Measurements from ENCODE around the gene ZNG1A. TPM values are rescaled to one million over a fixed set of nuclear protein-coding genes. Genes with fewer than 3 reads are reported as not detected.
"Not testable (repeated sequence)": the region's sequence is repeated elsewhere in the genome, so short reads cannot be mapped to it uniquely, and the experiment has no call there.

Gene ZNG1A
- polyA plus RNA-seq, 1 donor from 2014 or later = 92.2 TPM

GRCh38 chr9:169757-170156 is 9.1 kb downstream of the ZNG1A start:
- not testable (repeated sequence) for H3K27ac ChIP-seq (ENCODE audit: low read length); H4K20me1 ChIP-seq (ENCODE audit: insufficient read depth)

GRCh38 chr9:159871-160270 is 19.0 kb downstream of the ZNG1A start:
- not testable (repeated sequence) for H3K9ac ChIP-seq (ENCODE audit: low read length); H3K27me3 ChIP-seq (ENCODE audit: insufficient read depth, low read depth, low read length); H4K20me1 ChIP-seq (ENCODE audit: insufficient read depth); H3K36me3 ChIP-seq (ENCODE audit: insufficient read depth, low read length); H3K9me2 ChIP-seq (ENCODE audit: insufficient read depth, low read length); H2AFZ ChIP-seq (ENCODE audit: low read depth, low read length); H3K4me3 ChIP-seq (ENCODE audit: low read length); H3K79me2 ChIP-seq (replicated peaks; ENCODE audit: insufficient read depth, low read length); H3K9me3 ChIP-seq (ENCODE audit: low read length); H3K4me2 ChIP-seq (ENCODE audit: low read length); H3K27ac ChIP-seq (ENCODE audit: low read length); H3F3A ChIP-seq (ENCODE audit: insufficient read depth, low read length, poor library complexity, severe bottlenecking)
- peak; percentile 54 for TF ChIP-seq EP300 (conservative IDR thresholded peaks at IDR 0.05; ENCODE audit: poor library complexity, severe bottlenecking)

More at GRCh38 chr9:169757-170156, 9.1 kb downstream of the ZNG1A start:
- not testable (repeated sequence) for H3K4me3 ChIP-seq (ENCODE audit: low read length); H2AFZ ChIP-seq (ENCODE audit: low read depth, low read length); H3F3A ChIP-seq (ENCODE audit: insufficient read depth, low read length, poor library complexity, severe bottlenecking); H3K79me2 ChIP-seq (replicated peaks; ENCODE audit: insufficient read depth, low read length); H3K36me3 ChIP-seq (ENCODE audit: insufficient read depth, low read length); H3K27me3 ChIP-seq (ENCODE audit: insufficient read depth, low read depth, low read length); H3K9me2 ChIP-seq (ENCODE audit: insufficient read depth, low read length); H3K4me2 ChIP-seq (ENCODE audit: low read length); H3K9me3 ChIP-seq (ENCODE audit: low read length); H3K9ac ChIP-seq (ENCODE audit: low read length)

DNA sequence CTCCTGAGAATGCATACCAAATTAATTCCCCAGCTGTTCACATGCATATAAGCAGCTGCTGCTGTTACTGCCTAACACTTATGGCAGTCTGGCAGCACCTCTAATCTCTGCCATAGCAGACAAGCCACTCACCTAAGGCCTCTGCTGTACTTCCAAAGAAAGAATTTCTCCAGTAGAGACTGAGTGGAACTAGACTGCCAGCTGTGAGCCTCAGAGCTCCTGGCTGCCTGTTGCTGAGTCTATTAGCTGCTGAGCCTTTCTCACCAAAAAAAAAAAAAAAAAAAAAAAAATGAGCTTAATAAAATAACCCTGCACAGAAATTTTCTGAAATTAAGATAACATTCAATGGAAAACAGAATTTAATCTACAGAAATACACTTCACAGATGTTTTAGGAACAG is 27.7 kb downstream of the ZNG1A start:
- H4K20me1 ChIP-seq (ENCODE audit: insufficient read depth); H3K9me3 ChIP-seq (ENCODE audit: low read length); H3K9me2 ChIP-seq (ENCODE audit: insufficient read depth, low read length); H3K27ac ChIP-seq (ENCODE audit: low read length); H2AFZ ChIP-seq (ENCODE audit: low read depth, low read length); H3K27me3 ChIP-seq (ENCODE audit: insufficient read depth, low read depth, low read length); H3K79me2 ChIP-seq (replicated peaks; ENCODE audit: insufficient read depth, low read length); H3F3A ChIP-seq (ENCODE audit: insufficient read depth, low read length, poor library complexity, severe bottlenecking); H3K36me3 ChIP-seq (ENCODE audit: insufficient read depth, low read length); H3K4me3 ChIP-seq (ENCODE audit: low read length); H3K4me2 ChIP-seq (ENCODE audit: low read length); H3K9ac ChIP-seq (ENCODE audit: low read length): not testable (repeated sequence)

DNA sequence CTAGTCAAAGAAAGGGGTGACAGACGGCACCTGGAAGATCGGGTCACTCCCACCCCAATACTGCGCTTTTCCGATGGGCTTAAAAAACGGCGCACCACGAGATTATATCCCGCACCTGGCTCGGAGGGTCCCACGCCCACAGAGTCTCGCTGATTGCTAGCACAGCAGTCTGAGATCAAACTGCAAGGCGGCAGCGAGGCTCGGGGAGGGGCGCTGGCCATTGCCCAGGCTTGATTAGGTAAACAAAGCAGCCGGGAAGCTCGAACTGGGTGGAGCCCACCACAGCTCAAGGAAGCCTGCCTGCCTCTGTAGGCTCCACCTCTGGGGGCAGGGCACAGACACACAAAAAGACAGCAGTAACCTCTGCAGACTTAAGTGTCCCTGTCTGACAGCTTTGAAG is 39.0 kb downstream of the ZNG1A start:
- not testable (repeated sequence) for H2AFZ ChIP-seq (ENCODE audit: low read depth, low read length); H3K36me3 ChIP-seq (ENCODE audit: insufficient read depth, low read length)

DNA sequence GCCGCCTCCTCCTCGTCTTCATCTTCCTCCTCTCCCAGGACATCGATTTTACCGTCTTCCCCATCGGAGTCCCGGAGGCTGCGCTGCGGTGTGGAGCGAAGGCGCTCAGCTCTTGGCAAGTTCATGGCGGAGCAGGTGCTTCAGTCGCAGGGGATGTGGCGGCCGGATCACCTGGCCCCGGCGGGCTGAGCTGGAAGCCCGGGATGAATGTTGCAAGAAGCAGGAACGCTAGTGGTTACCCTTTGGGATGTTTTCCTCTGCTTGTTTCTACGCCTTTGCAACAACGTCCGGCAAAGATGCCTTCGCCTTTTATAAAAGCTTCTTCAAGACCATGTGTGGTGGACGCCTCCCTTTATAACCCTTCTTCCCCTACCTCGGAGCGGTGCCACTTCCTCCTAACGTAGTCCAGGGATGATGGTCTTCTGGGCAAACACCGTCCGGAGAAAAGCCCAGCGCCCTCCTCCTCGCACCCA is 60.8 kb downstream of the ZNG1A start, which contains the start of gene FOXD4:
Gene FOXD4, minus strand, starts transcription at position 423 of the 473 bp plus-strand sequence. Its CDS starts 298 bp downstream, at position 125.
- H2AFZ ChIP-seq (ENCODE audit: low read depth, low read length); H3K9ac ChIP-seq (ENCODE audit: low read length); H3K9me2 ChIP-seq (ENCODE audit: insufficient read depth, low read length); H3K4me2 ChIP-seq (ENCODE audit: low read length); H3K27ac ChIP-seq (ENCODE audit: low read length); H3F3A ChIP-seq (ENCODE audit: insufficient read depth, low read length, poor library complexity, severe bottlenecking); H3K36me3 ChIP-seq (ENCODE audit: insufficient read depth, low read length); H4K20me1 ChIP-seq (ENCODE audit: insufficient read depth); H3K79me2 ChIP-seq (replicated peaks; ENCODE audit: insufficient read depth, low read length); H3K9me3 ChIP-seq (ENCODE audit: low read length): not testable (repeated sequence)
- peak within 1 kb of the TSS; percentile 23 for H3K4me3 ChIP-seq (ENCODE audit: low read length)
- H3K27me3 ChIP-seq (ENCODE audit: insufficient read depth, low read depth, low read length) = peaks cover 46% of the 10 kb centered on the region

More for the DNA sequence above, 39.0 kb downstream of the ZNG1A start:
- H3K9me2 ChIP-seq (ENCODE audit: insufficient read depth, low read length); H3K4me3 ChIP-seq (ENCODE audit: low read length); H3K27me3 ChIP-seq (ENCODE audit: insufficient read depth, low read depth, low read length); H3K79me2 ChIP-seq (replicated peaks; ENCODE audit: insufficient read depth, low read length); H4K20me1 ChIP-seq (ENCODE audit: insufficient read depth); H3K9me3 ChIP-seq (ENCODE audit: low read length); H3K4me2 ChIP-seq (ENCODE audit: low read length); H3K9ac ChIP-seq (ENCODE audit: low read length); H3K27ac ChIP-seq (ENCODE audit: low read length); H3F3A ChIP-seq (ENCODE audit: insufficient read depth, low read length, poor library complexity, severe bottlenecking): not testable (repeated sequence)

GRCh38 chr9:117144-117994 is 61.5 kb downstream of the ZNG1A start:
- H3K27me3 ChIP-seq (ENCODE audit: insufficient read depth, low read depth, low read length) = peaks cover 53% of the 10 kb centered on the region
- H4K20me1 ChIP-seq (ENCODE audit: insufficient read depth); H2AFZ ChIP-seq (ENCODE audit: low read depth, low read length); H3F3A ChIP-seq (ENCODE audit: insufficient read depth, low read length, poor library complexity, severe bottlenecking); H3K27ac ChIP-seq (ENCODE audit: low read length); H3K9ac ChIP-seq (ENCODE audit: low read length); H3K9me3 ChIP-seq (ENCODE audit: low read length); H3K36me3 ChIP-seq (ENCODE audit: insufficient read depth, low read length); H3K9me2 ChIP-seq (ENCODE audit: insufficient read depth, low read length); H3K79me2 ChIP-seq (replicated peaks; ENCODE audit: insufficient read depth, low read length); H3K4me2 ChIP-seq (ENCODE audit: low read length): not testable (repeated sequence)
- peak overlapping the region; percentile 23 for H3K4me3 ChIP-seq (ENCODE audit: low read length)

All from neural cell (in vitro differentiated cells).